SH-SY5Y (cell line): ENCODE data around the gene KCNJ16.

ENCODE experiments used
- GATA2 ChIP-seq: IDR thresholded peaks from 2 replicates; pipeline ENCODE4 v1.6.1; 2011; ENCODE audit warnings: mild to moderate bottlenecking, low read depth, low read length
- GATA3 ChIP-seq: IDR thresholded peaks from 2 replicates; pipeline ENCODE4 v1.6.1; 2011; ENCODE audit warnings: low read depth, mild to moderate bottlenecking, low read length, moderate library complexity

DNA sequence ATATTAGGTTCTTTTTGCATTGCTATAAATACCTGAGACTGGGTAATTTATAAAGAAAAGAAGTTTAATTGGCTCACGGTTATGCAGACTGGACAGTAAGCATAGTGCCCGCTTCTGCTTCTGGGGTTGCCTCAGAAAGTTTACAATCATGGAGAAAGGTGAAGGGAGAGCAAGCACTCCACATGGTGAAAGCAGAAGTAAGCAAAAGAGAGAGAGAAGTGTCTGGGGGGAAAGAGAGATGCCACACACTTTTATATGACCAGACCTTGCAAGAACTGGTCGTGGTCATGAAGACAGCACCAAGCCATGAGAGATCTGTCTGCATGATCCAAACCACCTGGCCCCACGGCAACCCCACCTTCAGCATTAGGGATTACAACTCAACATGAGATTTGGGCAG lies 45.4 kb downstream of the KCNJ16 start:
- TF ChIP-seq GATA3 (no peak), GATA2 (no peak)
